Epithelial cell of proximal tubule (primary cell): ENCODE results near the gene MAPK9. TPM values are rescaled to one million over a fixed set of nuclear protein-coding genes. Genes with fewer than 3 reads are reported as not detected.

Experiments used
- DNase-seq: peaks from one replicate; pipeline ENCODE4 v3.0.0-alpha.2; 2011; ENCODE audit warnings: low read depth
- H3K4me3 ChIP-seq: 2 replicates; pipeline ENCODE4 v1.5.1; 2011; ENCODE audit warnings: low read depth, mild to moderate bottlenecking, low read length
- total RNA-seq: library from RNA; depleted of rRNA; stranded (reverse); fragments of >200 nt; gene quantifications from 2 replicates; pipeline ENCODE4 v1.2.3, GENCODE V29; 2015
- TF ChIP-seq, protein P1 (sequence below): conservative IDR thresholded peaks from 2 replicates; pipeline ENCODE4 v1.5.1; 2012; ENCODE audit warnings: low read depth, mild to moderate bottlenecking, low read length

Gene MAPK9
- total RNA-seq, 1 donor from 2014 or later: 22.0 TPM

DNA sequence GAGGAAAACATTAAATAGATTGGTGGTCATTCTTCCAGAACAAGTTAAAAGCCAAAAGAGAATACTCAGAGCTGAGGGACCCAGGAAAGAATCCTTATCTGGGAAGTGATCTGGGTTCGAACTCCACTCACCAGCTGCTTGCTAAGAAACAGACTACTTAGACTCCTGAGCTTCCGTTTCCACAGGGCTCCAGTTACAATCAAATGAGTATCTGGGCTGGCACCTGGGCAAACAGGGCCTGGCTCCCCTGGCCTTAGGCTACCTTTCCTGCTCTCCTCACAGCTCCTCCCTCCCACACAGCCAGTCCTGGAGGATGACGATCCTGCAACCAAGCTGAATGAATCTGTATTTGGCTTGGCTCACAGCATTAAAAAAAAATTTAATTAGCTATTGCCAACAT lies 2.5 kb downstream of the MAPK9 start:
- H3K4me3 ChIP-seq: no peak overlapping the region
- no peak for DNase-seq

DNA sequence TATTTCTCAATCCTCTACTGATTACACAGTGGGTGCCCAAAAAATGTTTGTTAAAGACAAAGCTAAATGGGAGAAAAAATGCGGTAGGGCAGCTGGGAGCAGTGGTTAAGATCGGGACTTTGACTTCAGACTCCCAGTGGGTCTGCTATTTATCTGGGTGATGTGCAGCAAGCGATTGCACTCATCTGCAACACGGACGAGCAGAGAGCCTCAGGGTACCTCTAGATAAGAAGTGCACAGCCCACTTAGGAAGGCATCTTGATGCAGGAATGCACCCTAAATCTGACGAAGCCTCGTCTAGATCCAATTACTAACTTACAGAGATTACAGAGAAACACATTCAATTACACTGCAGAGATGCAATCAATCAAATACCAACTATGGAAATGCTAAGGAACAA lies 4.0 kb downstream of the MAPK9 start:
- H3K4me3 ChIP-seq: no peak overlapping the region
- no peak for DNase-seq
- TF ChIP-seq, protein P1, sequence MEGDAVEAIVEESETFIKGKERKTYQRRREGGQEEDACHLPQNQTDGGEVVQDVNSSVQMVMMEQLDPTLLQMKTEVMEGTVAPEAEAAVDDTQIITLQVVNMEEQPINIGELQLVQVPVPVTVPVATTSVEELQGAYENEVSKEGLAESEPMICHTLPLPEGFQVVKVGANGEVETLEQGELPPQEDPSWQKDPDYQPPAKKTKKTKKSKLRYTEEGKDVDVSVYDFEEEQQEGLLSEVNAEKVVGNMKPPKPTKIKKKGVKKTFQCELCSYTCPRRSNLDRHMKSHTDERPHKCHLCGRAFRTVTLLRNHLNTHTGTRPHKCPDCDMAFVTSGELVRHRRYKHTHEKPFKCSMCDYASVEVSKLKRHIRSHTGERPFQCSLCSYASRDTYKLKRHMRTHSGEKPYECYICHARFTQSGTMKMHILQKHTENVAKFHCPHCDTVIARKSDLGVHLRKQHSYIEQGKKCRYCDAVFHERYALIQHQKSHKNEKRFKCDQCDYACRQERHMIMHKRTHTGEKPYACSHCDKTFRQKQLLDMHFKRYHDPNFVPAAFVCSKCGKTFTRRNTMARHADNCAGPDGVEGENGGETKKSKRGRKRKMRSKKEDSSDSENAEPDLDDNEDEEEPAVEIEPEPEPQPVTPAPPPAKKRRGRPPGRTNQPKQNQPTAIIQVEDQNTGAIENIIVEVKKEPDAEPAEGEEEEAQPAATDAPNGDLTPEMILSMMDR: no peak

More for the DNA sequence above, 2.5 kb downstream of the MAPK9 start:
- TF ChIP-seq, protein P1: no peak

DNA sequence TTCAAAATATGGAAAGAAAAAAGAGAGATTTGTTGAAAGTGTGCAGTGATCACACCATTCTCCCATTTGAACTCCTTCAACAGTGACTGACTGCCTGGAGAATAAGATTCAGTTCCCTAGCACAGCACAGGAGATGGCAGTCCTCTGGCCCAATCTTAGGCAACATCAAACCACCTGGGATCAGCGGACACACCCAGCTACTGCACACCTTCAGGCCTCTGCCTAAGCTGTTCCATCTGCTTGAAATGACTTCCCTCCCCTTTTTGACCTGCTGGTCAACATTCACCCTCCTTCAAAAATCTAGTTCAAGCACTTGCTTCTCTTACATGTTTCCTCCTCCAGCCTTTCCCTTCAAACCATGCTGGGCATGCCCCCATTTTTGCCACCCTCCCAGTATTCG lies 4.5 kb downstream of the MAPK9 start:
- H3K4me3 ChIP-seq: no peak overlapping the region
- TF ChIP-seq, protein P1: no peak
- DNase-seq: no peak

DNA sequence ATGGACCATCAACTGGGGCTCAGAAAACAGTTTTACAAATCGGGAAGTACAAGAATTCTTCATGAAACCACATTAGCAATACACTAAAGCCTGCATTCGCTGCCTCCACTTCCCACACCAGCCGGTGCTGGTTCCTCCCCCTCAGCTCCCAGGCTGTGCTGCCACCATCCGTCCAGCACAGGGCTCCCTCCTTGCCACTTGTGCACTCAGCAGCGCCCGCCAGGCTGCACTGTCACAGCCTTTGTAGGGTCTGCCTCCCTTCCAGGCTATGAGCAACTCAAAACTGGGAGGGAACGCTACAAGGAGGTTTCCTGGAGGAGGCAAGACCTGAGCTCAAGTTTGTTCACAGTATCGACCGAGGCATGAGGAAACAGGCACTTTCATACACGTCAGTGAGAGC lies 7.7 kb downstream of the MAPK9 start:
- H3K4me3 ChIP-seq: no peak overlapping the region
- TF ChIP-seq, protein P1: no peak
- no peak for DNase-seq

DNA sequence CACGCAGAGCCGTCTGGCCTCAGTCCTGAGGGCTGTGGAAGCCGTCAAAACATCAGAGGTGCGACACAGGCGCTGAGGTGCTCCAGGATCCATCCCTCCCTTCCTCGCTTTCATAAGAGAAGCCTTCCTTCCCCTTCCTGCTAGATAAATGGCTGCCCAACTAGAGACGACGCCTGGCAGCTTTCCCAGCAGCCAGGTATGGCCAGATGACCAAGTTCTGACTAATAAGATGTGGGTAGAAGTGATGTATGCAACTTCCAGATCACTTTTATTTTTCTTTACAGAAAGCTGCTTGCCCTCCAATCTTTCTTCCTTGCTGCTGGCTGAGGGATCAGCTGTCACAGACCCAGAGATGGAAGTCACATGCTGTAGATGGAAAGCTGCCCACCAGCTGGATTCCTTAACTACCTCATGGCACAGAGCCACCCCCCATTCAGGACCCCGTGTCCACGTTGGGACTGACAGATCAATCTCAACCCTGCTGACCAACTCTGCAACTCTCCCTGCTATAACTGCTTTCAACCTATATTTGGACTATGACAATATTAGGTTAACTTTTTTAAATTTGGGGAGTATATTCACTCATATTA lies 8.8 kb downstream of the MAPK9 start:
- DNase-seq: no peak
- no peak overlapping the region for H3K4me3 ChIP-seq
- TF ChIP-seq, protein P1: no peak

DNA sequence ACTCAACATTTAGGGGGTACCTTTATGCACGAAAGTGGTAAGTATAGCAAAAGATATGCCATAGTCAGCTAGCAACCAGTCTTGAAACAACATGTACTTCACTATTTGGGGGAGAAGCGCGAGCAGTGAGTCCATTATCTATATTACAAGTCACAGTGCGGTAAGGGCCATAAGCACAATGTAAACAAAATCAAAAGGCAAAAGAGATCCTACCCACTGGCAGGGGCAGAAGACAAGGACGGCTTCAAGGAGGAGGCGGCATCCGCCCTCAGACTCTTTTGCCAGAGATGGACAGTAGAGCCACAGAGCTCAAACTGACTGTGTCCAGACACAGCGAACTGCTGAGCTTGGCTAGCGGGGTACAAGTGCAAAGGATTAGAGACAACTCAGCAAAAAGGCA lies 9.6 kb downstream of the MAPK9 start:
- no peak for DNase-seq
- no peak overlapping the region for H3K4me3 ChIP-seq
- TF ChIP-seq, protein P1: no peak

DNA sequence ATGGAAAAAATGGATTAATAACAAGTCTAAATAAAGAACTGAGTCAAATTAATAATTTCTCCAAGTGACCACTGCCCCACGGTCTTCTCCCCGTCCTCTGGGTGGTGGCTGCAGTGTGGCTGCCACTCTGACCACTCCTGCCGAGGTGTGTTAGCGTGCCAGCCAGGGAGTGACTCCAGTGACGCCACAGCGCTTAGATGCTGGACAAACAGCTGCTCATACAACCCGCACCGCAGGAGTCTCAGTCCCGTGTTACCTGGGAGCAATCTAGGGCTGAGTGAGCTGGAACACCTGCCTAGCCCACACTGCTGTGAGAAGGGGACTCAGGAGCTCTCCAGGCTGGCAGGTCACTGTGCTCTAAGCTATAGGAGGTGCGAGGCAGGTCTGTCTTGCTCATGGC lies 10.2 kb downstream of the MAPK9 start:
- DNase-seq: no peak
- TF ChIP-seq, protein P1: no peak
- H3K4me3 ChIP-seq: no peak overlapping the region
